HG03280 (cell line): Measurements from ENCODE around the gene SYNC.

ENCODE experiments used
- ATAC-seq: cut with Tn5 transposase; IDR thresholded peaks from one replicate; pipeline ENCODE4 v1.9.1; 2021; ENCODE audit warnings: mild to moderate bottlenecking, moderate library complexity; ENCODE audit not compliant: unreplicated experiment

The SYNC gene

GRCh38 chr1:32702599-32703478 is at the start of gene SYNC:
SYNC (minus strand) TSS chr1:32702770; CDS start chr1:32702660, 110 bp downstream.
- ATAC-seq, result no peak

GRCh38 chr1:32749771-32750170 is 47.2 kb upstream of the SYNC start:
- ATAC-seq, result no peak

GRCh38 chr1:32749332-32749731 is 46.8 kb upstream of the SYNC start:
- no peak for ATAC-seq

- no peak for ATAC-seq
Observed at GRCh38 chr1:32748926-32749325, 46.4 kb upstream of the SYNC start.

DNA sequence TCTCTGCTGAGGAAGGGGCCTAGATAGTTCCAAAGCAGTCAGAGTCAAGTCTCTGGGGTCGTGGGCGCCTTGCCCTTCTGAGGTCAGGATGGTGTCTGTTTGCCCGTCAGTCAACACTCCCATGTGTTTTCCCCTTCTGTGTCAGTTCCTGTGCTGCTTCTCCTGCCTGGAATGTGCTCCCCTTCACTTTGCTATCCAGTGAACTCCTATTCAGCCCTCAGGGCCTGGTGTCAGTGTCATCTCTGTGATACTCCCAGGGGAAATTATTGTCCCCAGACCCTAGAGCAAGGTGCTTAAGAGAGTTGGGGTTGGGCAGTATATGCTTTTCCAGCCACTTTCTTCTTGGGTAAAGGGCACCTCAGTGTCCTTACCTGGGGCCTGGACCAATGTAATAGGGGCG is 45.8 kb upstream of the SYNC start:
- ATAC-seq, result no peak

DNA sequence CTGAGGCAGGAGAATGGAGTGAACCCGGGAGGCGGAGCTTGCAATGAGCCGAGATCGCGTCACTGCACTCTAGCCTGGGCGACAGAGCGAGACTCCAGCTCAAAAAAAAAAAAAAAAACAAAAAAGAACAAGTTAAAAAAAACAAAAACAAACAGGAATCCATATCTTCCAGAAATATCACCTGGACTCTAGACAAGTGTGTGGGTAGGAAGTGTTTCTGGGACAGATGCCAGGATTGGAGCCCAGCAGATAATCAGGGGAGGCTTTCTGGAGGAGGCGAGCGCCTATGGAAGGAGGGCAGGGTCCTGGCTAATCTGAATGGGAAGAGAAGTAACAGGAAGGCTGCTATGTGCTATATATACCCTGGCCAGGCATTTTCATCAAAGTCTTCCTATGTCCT is 43.6 kb upstream of the SYNC start:
- ATAC-seq, result no peak

GRCh38 chr1:32744071-32744425 is 41.5 kb upstream of the SYNC start:
- ATAC-seq, result no peak

- no peak for ATAC-seq
Observed at GRCh38 chr1:32743380-32744070, 41.0 kb upstream of the SYNC start.

- no peak for ATAC-seq
Observed at GRCh38 chr1:32742956-32743355, 40.4 kb upstream of the SYNC start.

GRCh38 chr1:32742199-32742947 is 39.8 kb upstream of the SYNC start:
- ATAC-seq, result no peak

DNA sequence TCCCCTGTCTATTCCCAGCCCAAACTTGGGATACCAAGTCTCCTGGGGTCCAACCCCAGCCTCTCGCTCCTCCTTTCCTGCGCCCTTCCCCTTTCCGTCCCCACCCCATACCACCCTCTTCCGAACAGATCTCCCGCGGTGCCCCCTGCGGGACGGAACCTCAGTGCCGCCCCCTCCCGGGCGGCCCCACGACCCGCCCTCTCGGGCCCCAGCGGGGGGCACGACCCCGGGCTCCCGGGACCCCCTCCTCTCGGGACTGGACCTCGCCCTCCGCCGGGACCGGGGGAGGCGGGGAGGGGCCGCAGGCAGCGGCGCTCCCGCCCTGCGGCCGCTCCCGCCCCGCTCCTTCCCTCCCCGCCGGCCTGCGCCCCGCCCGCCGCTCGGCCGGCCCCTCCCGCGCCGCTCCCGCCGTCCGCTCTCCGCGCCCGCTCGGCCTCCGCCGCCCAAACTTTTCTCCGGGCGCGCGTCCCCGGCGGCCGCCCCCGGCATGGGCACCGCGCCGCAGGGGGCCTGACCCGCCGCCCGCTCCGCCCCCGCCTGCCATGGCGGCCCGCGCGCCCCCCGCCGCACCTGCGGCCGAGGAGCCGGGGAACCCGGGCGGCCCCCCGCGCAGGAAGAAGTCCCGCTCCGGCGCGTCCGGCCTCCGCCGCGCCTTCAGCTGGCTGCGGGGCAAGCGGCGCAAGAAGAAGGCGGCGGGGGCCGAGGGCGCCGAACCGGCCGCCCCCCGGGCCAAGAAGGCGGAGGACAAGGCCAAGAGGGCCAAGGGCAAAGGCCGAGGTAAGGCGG is 39.0 kb upstream of the SYNC start:
- no peak for ATAC-seq

- no peak for ATAC-seq
Observed at GRCh38 chr1:32741059-32741412, 38.5 kb upstream of the SYNC start.

DNA sequence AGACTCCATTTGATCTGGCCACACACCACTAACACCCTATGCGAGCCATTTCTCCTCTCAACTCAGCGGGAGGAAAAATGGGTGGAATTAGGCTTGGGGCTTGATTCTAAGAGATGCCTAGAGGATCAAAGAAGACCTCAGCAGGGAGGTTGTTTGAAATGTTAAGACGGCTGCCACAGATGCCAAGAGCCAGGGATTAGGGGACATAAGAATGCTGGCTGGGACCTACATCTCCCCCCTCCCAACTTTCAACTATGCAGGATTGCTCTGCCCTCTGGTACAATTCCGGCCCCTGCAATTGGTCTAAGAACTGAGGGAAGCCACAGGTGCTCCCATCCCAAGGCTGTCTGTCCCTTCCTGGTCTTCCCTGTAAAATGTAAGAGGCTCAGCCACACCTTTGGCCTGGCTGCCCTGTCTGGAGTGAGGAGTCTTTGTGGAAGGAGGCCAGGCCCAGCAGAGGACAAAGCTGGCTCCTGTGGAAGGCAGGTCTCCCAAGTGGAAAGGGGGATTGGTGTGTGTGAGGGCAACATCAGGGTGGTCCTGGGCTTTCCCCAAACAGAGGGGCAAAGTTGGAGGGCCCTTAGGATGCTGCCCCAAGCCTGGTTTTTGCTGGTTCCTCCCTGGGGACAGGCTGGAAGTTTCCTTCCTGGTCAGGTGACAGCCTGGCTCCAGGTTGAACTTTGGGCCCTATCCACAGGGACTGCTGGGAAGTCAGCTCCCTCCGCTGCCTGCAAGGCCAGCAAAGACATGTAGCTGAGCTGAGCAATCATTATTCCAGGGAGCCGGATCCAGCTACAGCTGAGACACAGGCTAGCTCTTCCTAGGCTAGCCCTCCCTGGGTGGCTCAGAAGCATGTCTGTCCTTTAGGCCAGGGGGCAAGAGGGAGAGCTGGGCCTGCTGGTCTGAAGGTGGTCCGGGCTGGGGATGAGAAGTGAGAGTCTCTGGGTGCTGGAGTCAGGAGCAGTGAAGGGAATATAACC is 34.5 kb upstream of the SYNC start:
- ATAC-seq, result no peak

DNA sequence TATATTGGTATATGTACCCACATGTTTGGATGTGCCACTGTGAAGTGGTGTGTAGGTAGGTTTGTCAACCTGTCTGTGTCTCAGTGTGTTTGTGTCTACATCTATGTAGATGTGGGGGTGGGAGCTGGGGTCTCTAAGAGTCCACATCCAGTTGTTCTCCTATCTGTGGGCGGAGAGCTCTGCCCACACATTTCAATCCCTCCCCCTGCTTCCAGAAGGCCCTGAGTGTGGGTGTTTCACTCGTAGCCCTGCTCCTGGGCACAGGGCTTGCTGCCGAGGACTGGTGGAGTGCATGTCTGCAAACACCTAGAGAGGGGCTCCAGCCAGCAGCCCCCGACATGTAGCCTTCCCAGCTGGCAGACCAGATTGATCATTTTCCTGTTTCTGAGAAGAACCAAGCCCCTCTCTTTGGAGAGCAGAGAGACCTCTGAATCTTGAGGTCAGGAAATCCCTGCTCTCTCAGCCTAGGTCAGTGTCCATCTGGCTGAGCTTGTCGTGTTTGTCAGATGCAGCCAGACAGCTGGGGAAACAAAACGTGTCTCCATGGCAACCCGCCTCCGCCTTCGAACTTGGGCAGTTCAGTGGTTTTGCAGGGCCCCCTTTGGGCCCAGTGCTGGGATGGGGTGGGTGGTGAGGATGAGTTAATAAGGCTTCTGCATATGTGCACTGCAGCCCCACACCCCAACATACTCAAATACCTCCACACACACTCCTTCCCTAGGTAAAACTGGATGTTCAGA is 31.2 kb upstream of the SYNC start:
- ATAC-seq, result no peak

DNA sequence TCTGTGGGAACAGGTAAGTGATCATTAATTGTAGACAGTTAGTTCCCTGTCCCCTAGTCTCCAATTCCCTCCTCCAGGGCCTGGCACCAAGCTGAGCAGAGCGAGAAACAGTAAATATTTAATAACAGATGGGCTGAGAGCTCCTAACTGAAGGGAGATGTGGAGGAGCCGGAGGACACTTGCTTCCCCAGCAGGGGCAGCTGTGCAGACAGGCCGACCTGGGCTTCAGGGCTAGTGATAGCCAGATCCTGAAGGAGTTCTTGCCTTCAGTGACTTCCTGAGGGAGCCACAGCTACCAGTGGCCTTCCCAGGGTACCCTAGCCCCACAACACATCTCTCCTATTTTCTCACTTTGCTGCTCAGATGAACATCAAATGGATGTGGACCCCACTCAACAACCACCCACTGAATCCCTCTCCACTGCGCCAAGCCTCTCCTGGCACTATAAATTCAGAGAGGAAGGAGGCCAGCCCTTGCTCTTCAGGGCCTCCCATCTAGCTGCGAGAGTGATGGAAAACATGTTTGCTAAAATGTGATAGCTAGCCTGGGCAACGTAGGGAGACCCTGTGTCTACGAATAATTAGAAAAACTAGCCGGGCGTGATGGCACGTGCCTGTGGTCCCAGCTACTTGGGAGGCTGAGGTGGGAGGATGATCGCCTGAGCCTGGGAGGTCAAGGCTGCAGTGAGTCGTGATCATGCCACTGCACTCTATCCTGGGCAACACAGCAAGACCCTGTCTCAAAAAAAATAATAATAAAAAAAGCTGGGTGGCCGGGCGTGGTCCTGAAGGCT is 26.9 kb upstream of the SYNC start:
- no peak for ATAC-seq

GRCh38 chr1:32728413-32729077 is 26.0 kb upstream of the SYNC start:
- ATAC-seq, result no peak

DNA sequence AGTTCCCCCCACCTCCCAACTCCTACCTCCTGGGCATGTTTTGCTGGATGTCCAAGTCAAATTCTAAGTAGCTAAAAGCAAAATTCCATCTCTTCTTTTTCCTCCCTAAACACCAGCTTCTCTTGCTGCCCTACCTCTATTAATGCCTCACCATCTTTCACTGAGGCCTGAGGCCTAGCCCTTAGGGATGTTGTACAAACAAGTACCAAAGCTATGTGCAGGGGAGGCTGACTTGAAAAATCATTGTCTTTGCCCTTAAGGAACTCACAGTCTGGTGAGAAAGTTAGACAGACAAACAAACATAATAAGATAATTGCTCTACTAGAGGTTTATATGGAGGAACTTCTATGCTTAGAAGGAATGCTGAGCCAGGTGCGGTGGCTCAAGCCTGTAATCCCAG is 25.3 kb upstream of the SYNC start:
- no peak for ATAC-seq

- no peak for ATAC-seq
Observed at GRCh38 chr1:32725615-32725982, 23.0 kb upstream of the SYNC start.
